Embryonic facial prominence (tissue), 1 donor: ENCODE data around the gene NIFK.
"Not testable (repeated sequence)": the region's sequence is repeated elsewhere in the genome, so short reads cannot be mapped to it uniquely, and the experiment has no call there.

Source experiments
- DNase-seq: peaks from one replicate; pipeline ENCODE4 v3.0.0-alpha.2; 2016; ENCODE audit errors: extremely low spot score

NIFK gene

DNA sequence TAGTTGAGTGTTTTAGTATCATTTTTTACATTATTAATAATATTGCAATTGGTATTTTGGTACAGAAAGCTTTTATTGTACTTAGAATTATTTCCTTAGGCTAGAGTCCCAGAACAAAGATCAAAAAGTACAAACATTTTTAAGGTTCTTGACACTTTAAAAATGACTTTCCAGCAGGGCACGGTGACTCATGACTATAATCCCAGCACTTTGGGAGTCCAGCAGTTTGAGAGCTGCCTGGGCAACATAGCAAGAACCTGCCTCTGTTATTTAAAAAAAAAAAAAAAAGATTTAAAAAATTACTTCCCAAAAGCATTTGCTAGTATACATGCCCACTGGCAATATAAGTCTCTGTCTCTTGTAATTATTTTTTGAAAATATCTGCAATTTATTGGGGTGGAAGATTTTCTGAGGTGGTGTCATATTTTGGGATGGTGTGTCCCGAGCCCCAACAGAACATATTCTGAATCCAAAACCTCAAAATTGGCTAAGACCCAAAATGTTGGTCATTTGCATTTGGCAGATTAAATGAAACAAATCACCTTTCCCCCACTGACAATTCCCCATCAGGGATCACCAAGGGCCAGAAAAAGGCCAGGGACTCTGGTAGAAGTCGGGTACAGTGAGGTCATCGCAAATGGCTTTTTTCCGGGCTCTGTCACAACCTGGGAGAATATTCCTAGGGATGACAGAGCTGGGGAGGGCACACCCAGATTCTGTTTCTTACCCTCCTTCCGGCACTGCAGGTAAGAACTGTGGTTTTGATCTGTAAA lies 42.1 kb downstream of the NIFK start:
- no peak for DNase-seq

DNA sequence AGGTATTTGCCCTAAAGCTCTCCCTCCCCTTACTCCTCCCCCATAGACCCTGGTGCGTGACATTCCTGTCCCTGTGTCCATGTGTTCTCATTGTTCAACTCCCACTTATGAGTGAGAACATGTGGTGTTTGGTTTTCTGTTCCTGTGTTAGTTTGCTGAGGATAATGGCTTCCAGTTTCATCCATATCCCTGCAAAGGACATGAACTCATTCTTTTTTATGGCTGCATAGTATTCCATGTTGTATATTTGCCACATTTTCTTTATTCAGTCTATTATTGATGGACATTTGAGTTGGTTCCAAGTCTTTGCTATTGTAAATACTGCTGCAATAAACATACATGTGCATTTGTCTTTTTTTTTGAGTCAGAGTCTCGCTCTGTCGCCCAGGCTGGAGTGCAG lies 46.1 kb downstream of the NIFK start:
- DNase-seq: not testable (repeated sequence)

DNA sequence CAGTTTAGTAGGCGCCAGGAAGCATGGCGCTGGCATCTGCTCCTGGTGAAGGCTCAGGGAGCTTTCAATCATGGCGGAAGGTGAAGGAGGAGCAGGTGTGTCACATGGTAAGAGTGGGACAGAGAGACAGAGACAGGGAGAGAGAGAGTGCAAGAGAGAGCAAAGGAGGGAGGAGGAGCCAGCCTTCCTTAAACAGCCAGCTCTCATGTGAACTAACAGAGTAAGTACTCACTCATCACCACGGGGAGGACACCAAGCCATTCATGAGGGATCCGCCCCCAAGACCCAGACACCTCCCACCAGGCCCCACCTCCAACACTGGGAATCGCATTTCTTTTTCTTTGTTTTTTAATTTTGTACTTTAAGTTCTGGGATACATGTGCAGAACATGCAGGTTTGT lies 46.6 kb downstream of the NIFK start:
- DNase-seq: no peak

DNA sequence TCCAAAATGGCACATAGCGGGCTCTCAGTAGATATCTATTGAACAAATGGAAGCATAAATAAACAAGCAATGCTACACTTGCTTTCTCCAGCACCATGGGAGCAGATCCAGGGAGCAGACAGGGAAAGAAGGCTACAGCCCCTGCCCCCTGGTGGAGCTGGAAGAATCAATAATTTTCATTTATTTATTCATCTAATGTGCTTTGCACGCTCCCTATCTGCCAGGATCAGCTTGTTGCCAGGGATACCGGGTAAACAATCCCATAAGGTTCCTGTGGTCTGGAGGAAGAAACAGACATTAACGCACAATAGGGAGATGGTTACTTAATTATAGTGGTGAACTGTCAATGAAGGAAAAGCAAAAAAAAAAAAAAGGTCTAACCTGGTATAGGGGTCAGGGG lies 47.3 kb downstream of the NIFK start:
- no peak for DNase-seq

DNA sequence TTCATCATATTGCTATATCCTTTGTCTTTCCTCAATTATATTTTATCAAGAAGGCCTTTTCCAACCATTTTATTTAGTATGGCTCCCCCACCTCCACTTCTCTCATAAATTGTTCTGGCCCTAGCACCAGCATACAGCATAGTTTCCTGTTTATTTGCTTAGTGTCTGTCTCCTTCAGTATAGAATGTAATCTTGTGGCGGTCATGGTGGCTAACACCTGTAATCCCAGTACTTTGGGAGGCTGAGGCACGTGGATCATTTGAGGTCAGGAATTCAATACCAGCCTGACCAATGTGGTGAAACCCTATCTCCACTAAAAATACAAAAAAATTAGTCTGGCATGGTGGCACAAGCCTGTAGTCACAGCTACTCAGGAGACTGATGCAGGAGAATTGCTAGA lies 47.9 kb downstream of the NIFK start:
- no peak for DNase-seq

DNA sequence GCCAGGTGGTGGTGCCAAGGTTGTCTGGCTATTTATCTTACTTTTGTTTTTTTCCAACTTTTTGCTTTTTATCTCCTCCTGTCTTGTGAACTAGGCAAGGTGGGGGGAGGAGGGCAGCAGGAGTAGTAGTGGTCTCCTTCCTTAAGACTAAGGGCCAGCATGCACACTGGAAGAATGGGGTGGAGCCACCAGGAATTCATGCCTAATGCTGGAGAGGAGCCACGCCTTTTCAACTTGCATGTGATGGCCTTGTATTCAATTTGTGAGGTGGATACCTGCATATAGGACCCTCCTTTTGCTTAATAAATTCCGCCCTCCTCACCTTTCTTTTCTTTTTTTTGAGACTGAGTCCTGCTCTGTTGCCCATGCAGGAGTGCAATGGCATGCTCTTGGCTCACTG lies 49.8 kb downstream of the NIFK start:
- no peak for DNase-seq

DNA sequence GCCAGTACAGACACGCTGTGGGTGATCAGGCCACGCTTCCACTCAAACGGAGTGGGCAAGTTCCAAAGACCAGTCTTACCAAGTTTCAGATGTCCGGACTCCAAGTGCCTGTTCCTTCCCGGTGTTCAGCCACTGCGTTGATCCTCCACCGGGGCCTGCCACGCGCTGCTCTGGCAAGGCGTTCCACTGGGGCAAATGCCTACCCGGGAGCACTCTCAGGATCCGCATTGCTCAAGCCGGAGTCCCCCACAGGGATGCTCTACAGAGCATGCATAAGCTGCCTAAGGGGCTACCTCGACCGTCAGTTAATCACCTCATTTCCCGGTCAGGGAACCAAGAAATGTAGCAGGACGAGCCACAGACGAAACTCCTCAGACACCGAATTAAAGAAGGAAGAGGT lies 50.5 kb downstream of the NIFK start:
- DNase-seq: no peak

DNA sequence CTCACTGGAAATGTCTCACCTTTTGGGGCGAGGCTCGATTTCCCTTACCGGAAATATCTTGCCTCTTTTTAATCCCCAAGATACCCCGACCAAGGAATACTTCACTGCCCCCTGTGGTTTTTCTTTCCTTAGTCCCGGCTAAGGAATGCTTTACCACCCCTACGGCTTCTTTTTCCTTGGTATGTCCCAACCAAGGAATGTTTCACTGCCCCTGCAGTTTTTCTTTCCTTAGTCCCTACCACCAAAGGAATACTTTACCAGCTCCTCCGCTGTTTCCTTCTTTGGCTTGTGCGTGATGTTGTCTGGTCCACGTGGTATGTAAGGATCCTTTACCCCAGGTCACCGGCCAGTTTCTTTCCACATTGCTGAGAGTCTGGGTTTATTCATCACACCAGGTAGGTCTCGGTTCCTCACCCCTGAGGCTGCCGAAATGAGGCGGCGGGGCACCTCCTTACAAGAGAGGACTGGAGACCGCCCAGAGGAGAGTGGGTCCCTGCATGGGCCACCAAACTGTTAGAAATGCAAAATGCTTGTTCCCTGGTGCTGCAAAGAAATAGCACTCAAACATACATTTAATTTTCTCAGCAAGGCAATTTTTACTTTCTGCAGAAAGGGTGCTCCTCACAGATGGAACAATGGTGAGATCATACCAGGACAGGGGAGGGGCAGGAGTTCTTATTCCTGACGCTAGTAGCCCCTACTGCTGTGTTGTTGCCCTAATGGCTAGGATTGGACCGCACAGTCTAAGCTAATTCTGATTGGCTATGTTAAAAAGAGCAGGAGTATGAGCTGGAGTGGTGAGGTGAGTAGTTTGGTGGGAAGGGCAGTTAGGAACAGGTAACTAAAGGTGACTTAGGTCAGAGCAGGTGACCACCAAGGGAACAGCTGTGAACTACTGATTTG lies 54.0 kb downstream of the NIFK start:
- no peak for DNase-seq

DNA sequence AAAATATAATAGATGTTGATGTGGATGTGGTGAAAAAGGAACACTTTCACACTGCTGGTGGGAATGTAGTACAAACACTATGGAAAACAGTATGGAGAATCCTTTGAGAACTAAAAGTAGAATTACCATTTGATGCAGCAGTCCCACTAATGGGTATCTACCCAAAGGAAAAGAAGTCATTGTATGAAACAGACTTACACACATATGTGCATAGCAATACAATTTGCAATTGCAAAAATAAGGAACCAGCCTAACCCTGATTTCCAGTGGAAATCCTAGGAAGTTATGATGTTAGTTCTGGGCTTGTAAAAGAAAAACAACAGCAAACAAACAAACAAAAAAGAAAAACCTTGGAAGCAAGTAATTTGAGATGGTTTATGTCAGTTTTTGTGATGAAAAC lies 58.8 kb downstream of the NIFK start:
- no peak for DNase-seq
